ENCODE results near the gene UTS2B.

DNA sequence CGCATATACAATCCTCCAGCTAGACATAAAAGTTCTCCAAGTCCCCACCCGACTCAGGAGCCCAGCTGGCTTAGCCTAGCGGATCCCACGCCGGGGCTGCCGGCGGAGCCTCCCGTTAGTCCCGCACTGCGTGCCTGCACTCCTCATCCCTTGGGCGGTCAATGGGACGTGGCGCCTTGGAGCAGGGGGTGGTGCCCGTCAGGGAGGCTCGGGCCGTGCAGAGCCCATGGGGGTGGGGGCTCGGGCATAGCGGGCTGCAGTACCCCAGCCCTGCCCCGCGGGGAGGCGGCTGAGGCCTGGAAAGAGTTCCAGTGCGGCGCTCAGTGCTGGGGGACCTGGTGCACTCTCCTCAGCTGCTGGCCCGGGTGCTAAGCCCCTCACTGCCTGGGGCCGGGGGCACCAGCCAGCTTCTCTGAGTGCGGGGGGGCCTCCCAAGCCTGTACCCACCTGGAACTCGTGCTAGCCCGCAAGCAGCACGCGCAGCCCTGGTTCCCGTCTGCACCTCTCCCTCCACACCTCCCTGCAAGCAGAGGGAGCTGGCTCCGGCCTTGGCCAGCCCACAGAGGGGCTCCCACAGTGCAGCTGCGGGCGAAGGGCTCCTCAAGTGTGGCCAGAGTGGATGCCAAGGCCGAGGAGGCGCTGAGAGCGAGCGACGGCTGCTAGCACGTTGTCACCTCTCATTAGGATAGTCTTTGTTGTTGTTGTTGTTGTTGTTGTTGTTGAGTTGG lies 13.3 kb downstream of the UTS2B start:
- no peak for TF ChIP-seq POLR2AphosphoS5 (IDR thresholded peaks at IDR 0.05)
- TF ChIP-seq, protein P1, sequence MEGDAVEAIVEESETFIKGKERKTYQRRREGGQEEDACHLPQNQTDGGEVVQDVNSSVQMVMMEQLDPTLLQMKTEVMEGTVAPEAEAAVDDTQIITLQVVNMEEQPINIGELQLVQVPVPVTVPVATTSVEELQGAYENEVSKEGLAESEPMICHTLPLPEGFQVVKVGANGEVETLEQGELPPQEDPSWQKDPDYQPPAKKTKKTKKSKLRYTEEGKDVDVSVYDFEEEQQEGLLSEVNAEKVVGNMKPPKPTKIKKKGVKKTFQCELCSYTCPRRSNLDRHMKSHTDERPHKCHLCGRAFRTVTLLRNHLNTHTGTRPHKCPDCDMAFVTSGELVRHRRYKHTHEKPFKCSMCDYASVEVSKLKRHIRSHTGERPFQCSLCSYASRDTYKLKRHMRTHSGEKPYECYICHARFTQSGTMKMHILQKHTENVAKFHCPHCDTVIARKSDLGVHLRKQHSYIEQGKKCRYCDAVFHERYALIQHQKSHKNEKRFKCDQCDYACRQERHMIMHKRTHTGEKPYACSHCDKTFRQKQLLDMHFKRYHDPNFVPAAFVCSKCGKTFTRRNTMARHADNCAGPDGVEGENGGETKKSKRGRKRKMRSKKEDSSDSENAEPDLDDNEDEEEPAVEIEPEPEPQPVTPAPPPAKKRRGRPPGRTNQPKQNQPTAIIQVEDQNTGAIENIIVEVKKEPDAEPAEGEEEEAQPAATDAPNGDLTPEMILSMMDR (IDR thresholded peaks at IDR 0.05) = no peak
